ENCODE results near the gene USP36.
"Not testable (repeated sequence)": the region's sequence is repeated elsewhere in the genome, so short reads cannot be mapped to it uniquely, and the experiment has no call there.

Gene USP36

DNA sequence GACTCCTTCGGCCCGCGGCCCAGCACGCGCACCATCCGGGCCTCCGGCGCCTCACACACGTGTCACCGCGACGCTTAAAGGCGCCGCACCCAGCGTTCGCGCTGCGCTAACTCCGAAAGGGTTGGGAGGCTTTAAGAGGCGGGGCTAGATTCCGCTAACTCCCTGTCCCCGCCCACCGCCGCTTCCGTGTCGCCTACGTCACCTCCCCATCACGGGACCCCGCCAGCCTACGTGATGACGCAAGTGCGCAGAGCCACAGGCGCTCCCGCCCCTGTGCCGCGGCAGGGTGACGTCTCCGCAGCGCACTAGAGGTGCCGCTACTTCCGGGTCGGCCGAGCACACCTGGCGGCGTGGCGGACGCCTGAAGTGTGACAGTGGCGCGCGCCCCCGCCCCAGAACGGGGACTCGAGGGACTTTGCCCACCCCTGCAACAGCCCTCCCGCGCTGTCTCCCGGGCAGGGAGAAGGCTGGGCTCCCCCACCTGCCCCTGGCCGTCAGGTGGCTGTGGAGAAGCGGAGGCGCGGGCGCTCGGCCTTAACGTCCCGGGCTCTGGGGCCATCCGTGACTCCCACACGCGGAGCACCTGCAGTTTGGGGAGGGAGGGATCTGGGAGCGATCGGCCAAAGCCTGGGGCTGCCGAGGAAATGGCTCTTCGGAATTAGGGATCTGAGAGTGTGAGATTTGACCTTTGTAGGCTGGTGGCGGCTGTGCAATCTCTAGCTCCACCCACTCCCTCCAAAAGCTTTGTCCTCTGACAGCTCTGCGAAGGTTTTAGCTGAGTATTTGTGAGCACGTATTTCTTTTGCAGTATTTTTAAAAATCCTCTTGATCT, at the start of gene USP36:
Gene USP36, minus strand, starts transcription at position 35 of the 832 bp plus-strand sequence. CDS start 4,451 bp downstream, outside the sequence.
- no peak for TF ChIP-seq EZH2phosphoT487 (IDR thresholded peaks at IDR 0.05; ENCODE audit: borderline replicate concordance)
- TF ChIP-seq, protein P1, sequence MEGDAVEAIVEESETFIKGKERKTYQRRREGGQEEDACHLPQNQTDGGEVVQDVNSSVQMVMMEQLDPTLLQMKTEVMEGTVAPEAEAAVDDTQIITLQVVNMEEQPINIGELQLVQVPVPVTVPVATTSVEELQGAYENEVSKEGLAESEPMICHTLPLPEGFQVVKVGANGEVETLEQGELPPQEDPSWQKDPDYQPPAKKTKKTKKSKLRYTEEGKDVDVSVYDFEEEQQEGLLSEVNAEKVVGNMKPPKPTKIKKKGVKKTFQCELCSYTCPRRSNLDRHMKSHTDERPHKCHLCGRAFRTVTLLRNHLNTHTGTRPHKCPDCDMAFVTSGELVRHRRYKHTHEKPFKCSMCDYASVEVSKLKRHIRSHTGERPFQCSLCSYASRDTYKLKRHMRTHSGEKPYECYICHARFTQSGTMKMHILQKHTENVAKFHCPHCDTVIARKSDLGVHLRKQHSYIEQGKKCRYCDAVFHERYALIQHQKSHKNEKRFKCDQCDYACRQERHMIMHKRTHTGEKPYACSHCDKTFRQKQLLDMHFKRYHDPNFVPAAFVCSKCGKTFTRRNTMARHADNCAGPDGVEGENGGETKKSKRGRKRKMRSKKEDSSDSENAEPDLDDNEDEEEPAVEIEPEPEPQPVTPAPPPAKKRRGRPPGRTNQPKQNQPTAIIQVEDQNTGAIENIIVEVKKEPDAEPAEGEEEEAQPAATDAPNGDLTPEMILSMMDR (conservative IDR thresholded peaks at IDR 0.05; ENCODE audit: low read length) = no peak
- H3K9ac ChIP-seq (ENCODE audit: low read depth, low read length, poor library complexity, severe bottlenecking) = peak within 1 kb of the TSS; percentile 90
- peak within 1 kb of the TSS; percentile 98 for H3K4me2 ChIP-seq (ENCODE audit: low read depth, low read length, poor library complexity, severe bottlenecking)
- H3K4me3 ChIP-seq (ENCODE audit: low read length, poor library complexity, severe bottlenecking) = peak within 1 kb of the TSS; percentile 90
- H3K9me2 ChIP-seq (replicated peaks; ENCODE audit: low read depth, low read length) = no peaks in the 10 kb centered on the region
- H2AFZ ChIP-seq (ENCODE audit: low read length) = peak within 1 kb of the TSS; percentile 91
- peaks cover 30% of the 10 kb centered on the region for H4K20me1 ChIP-seq (ENCODE audit: insufficient read depth, low read length, poor library complexity, severe bottlenecking)
- H3K4me1 ChIP-seq (ENCODE audit: insufficient read depth, low read length, poor library complexity, severe bottlenecking) = peaks cover 44% of the 10 kb centered on the region
- H3K9me3 ChIP-seq (ENCODE audit: insufficient read depth, low read depth, low read length) = no peaks in the 10 kb centered on the region
- H3K27me3 ChIP-seq (ENCODE audit: insufficient read depth, low read length, poor library complexity, severe bottlenecking) = no peaks in the 10 kb centered on the region
- H3K79me2 ChIP-seq (ENCODE audit: insufficient read depth, low read length) = peaks cover 53% of the 10 kb centered on the region
- no peaks in the 10 kb centered on the region for H3F3A ChIP-seq (ENCODE audit: low read depth)
- H3K36me3 ChIP-seq (ENCODE audit: insufficient read depth, low read length) = peaks cover 17% of the 10 kb centered on the region; the same call in 1 of the 2 replicates

DNA sequence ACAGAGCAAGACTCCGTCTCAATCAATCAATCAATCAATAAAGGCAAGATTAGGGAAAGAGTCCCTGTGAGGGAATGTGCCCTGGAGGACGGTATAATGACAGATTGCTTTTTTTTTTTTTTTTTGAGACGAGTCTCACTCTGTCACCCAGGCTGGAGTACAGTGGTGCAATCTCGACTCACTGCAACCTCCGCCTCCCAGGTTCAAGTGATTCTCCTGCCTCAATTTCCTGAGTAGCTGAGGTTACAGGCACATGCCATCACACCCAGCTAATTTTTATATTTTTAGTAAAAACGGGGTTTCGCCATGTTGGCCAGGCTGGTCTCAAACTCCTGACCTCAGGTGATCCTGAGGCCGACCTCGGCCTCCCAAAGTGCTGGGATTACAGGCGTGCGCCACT, 49.5 kb upstream of the USP36 start:
- H3K36me3 ChIP-seq (ENCODE audit: insufficient read depth, low read length); H3K4me3 ChIP-seq (ENCODE audit: low read length, poor library complexity, severe bottlenecking); H2AFZ ChIP-seq (ENCODE audit: low read length); H3K4me1 ChIP-seq (ENCODE audit: insufficient read depth, low read length, poor library complexity, severe bottlenecking); H3K79me2 ChIP-seq (ENCODE audit: insufficient read depth, low read length); H3F3A ChIP-seq (ENCODE audit: low read depth); H3K4me2 ChIP-seq (ENCODE audit: low read depth, low read length, poor library complexity, severe bottlenecking); H3K27me3 ChIP-seq (ENCODE audit: insufficient read depth, low read length, poor library complexity, severe bottlenecking); H4K20me1 ChIP-seq (ENCODE audit: insufficient read depth, low read length, poor library complexity, severe bottlenecking); H3K9me3 ChIP-seq (ENCODE audit: insufficient read depth, low read depth, low read length); H3K9ac ChIP-seq (ENCODE audit: low read depth, low read length, poor library complexity, severe bottlenecking); H3K9me2 ChIP-seq (replicated peaks; ENCODE audit: low read depth, low read length): not testable (repeated sequence)

DNA sequence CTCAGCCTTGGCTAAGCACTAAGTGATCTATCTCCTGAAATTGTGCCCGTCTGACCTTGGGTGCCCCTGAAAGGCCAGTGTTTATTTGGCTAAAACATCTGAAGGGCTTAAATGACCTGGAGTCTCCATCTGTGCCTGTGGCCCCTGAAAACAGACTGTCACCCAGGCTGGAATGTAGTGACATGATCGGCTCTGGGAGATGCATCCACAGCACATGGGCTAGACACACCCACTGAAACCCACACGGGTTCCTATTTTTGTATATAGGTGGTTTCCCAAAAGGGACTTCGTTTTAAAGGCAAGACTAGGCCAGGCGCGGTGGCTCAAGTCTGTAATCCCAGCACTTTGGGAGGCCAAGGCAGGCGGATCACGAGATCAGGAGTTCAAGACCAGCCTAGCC, 48.9 kb upstream of the USP36 start:
- TF ChIP-seq, protein P1 (conservative IDR thresholded peaks at IDR 0.05; ENCODE audit: low read length) = no peak
- no peak for TF ChIP-seq EZH2phosphoT487 (IDR thresholded peaks at IDR 0.05; ENCODE audit: borderline replicate concordance)
- Histone ChIP-seq H3K79me2 (ENCODE audit: insufficient read depth, low read length) (0 out of 2 replicates have a peak, but pooled peaks cover 4% of the 10 kb centered on the region), H3K9me3 (ENCODE audit: insufficient read depth, low read depth, low read length) (no peaks in the 10 kb centered on the region), H4K20me1 (ENCODE audit: insufficient read depth, low read length, poor library complexity, severe bottlenecking) (no peaks in the 10 kb centered on the region), H2AFZ (ENCODE audit: low read length) (no peak overlapping the region), H3K4me2 (ENCODE audit: low read depth, low read length, poor library complexity, severe bottlenecking) (no peak overlapping the region), H3F3A (ENCODE audit: low read depth) (no peaks in the 10 kb centered on the region), H3K4me1 (ENCODE audit: insufficient read depth, low read length, poor library complexity, severe bottlenecking) (no peaks in the 10 kb centered on the region), H3K9ac (ENCODE audit: low read depth, low read length, poor library complexity, severe bottlenecking) (no peak overlapping the region), H3K4me3 (ENCODE audit: low read length, poor library complexity, severe bottlenecking) (no peak overlapping the region), H3K27me3 (ENCODE audit: insufficient read depth, low read length, poor library complexity, severe bottlenecking) (no peaks in the 10 kb centered on the region), H3K36me3 (ENCODE audit: insufficient read depth, low read length) (no peaks in the 10 kb centered on the region; the same call in 1 of the 2 replicates), H3K9me2 (replicated peaks; ENCODE audit: low read depth, low read length) (no peaks in the 10 kb centered on the region)

Data from Loucy (cell line).